HG02943 (cell line): ENCODE data around the gene SEL1L2.

ENCODE experiments used
- ATAC-seq: cut with Tn5 transposase; IDR thresholded peaks from one replicate; pipeline ENCODE4 v1.9.1; 2021; ENCODE audit warnings: mild to moderate bottlenecking, low read depth, moderate library complexity; ENCODE audit not compliant: unreplicated experiment

The SEL1L2 gene

GRCh38 chr20:13873831-13874230, 116.6 kb downstream of the SEL1L2 start:
- no peak for ATAC-seq

- ATAC-seq = no peak
Observed at GRCh38 chr20:13870170-13870748, 120.2 kb downstream of the SEL1L2 start.

GRCh38 chr20:13868331-13868730, 122.1 kb downstream of the SEL1L2 start:
- ATAC-seq = no peak

GRCh38 chr20:13865791-13866351, 124.5 kb downstream of the SEL1L2 start:
- no peak for ATAC-seq

- no peak for ATAC-seq
Observed at GRCh38 chr20:13865156-13865555, 125.3 kb downstream of the SEL1L2 start.

GRCh38 chr20:13863244-13863643, 127.2 kb downstream of the SEL1L2 start:
- no peak for ATAC-seq

GRCh38 chr20:13862245-13862644, 128.2 kb downstream of the SEL1L2 start:
- no peak for ATAC-seq

- no peak for ATAC-seq
Observed at GRCh38 chr20:13858871-13859270, 131.5 kb downstream of the SEL1L2 start.

GRCh38 chr20:13858439-13858838, 132.0 kb downstream of the SEL1L2 start:
- ATAC-seq = no peak

GRCh38 chr20:13857961-13858360, 132.5 kb downstream of the SEL1L2 start:
- ATAC-seq = no peak

- ATAC-seq = no peak
Observed at GRCh38 chr20:13857304-13857703, 133.1 kb downstream of the SEL1L2 start.

- no peak for ATAC-seq
Observed at GRCh38 chr20:13856354-13856753, 134.1 kb downstream of the SEL1L2 start.

- no peak for ATAC-seq
Observed at GRCh38 chr20:13855613-13856012, 134.8 kb downstream of the SEL1L2 start.

GRCh38 chr20:13852306-13852705, 138.1 kb downstream of the SEL1L2 start:
- ATAC-seq = no peak

- ATAC-seq = no peak
Observed at GRCh38 chr20:13851279-13851678, 139.1 kb downstream of the SEL1L2 start.

- ATAC-seq = no peak
Observed at GRCh38 chr20:13844296-13844695, 146.1 kb downstream of the SEL1L2 start.

- no peak for ATAC-seq
Observed at GRCh38 chr20:13841206-13841605, 149.2 kb downstream of the SEL1L2 start.

GRCh38 chr20:13840093-13840465, 150.3 kb downstream of the SEL1L2 start:
- no peak for ATAC-seq

- no peak for ATAC-seq
Observed at GRCh38 chr20:13839421-13840092, 150.9 kb downstream of the SEL1L2 start.

GRCh38 chr20:13838664-13839063, 151.8 kb downstream of the SEL1L2 start:
- no peak for ATAC-seq

- ATAC-seq = no peak
Observed at GRCh38 chr20:13831476-13831875, 158.9 kb downstream of the SEL1L2 start.

- no peak for ATAC-seq
Observed at GRCh38 chr20:13825465-13825864, 164.9 kb downstream of the SEL1L2 start.
